ENCODE measurements around the gene OR6J1.

- TF ChIP-seq POLR2AphosphoS5 (IDR thresholded peaks at IDR 0.05; ENCODE audit: low read depth, low read length) (no peak), PAX5 (IDR thresholded peaks at IDR 0.05; ENCODE audit: insufficient read depth, low read length, severe bottlenecking) (no peak), POLR2A (IDR thresholded peaks at IDR 0.05; ENCODE audit: low read depth, low read length) (no peak), TAF1 (IDR thresholded peaks at IDR 0.05; ENCODE audit: low read depth, low read length) (no peak), POU2F2 (IDR thresholded peaks at IDR 0.05; ENCODE audit: low read depth, low read length) (no peak), SPI1 (IDR thresholded peaks at IDR 0.05; ENCODE audit: low read depth, low read length) (no peak)
Observed at GRCh38 chr14:22606380-22606779, 37.8 kb downstream of the OR6J1 start.
